GM19328 (cell line): ENCODE measurements around the gene TEAD1.

Experiments
- ATAC-seq: cut with Tn5 transposase; IDR thresholded peaks from one replicate; pipeline ENCODE4 v1.9.1; 2021; ENCODE audit warnings: mild to moderate bottlenecking, moderate library complexity; ENCODE audit not compliant: unreplicated experiment

TEAD1 gene

DNA sequence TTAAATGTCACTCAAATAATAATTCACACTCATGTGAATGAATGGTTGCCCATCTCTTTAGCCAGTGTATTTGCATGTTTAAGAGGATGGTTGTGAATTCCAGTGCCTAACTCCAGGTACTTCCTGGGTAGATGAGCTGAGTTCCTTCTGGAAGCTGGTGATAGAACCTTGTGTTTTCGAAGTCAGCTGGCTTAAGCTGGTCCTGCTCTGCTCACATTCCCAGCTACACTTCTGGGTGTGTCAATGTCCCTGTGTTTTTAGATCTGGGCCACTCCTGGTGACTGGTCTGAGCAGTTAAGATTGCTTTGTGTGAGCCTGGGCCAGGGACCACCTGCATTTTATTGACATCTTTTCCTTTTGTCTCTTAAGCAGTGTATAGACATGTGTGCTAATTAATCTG lies 10.6 kb downstream of the TEAD1 start:
- ATAC-seq = no peak

DNA sequence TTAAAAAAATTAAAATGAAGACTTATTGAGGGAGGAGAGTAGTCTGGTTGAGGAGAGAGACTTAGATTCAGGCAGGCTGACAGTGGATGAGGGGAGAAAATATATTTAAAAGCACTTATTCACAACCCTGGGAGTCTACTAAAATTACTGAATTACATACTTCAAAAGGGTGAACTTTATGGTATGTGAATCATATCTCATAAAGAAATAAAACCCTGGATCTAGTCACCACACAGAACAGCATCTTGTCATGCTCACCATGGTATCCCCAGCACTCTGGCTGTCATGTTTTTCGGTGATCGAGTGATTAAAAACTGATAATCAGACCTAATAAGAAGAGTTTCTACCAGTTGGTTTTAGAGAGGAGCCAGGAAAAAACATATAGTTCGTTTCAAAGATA lies 11.0 kb downstream of the TEAD1 start:
- ATAC-seq = no peak

DNA sequence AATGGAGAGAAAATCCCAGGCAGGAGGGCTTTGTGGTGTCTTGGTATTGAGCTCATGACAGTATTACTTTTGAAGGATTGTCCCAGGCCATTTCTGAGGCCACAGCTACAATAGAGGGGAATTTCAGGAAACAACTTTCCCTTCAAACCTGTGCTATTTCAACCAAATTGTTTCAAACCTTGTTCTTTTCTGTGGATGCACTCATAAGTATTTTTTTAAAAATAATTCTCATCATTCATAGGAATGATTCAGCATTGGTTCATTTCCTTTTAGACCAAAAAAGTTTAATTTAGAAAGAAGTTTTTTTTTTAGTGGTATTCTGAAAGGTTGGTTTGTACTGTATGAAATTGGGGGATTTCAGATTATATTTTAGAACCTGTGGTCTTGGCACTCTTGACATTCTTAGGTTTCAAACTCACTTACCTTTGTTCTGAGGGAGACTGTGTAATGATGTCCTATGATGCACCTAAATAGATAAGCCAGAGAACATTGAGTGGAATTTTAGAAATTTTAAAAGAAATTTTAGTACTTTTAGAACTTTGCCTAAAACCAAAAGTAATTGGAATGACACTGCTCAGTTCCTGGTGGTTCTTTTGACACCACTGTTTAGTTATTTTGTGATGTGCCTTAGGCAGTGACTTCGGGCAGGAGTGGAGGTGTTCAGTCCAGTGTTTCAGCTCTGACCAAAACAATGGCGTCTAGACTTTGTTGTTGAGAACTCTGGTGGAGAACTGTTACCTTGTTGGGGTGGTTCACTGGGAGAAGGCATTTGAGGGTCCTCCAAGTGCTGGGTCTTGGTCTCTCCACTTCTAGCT lies 12.2 kb downstream of the TEAD1 start:
- no peak for ATAC-seq

DNA sequence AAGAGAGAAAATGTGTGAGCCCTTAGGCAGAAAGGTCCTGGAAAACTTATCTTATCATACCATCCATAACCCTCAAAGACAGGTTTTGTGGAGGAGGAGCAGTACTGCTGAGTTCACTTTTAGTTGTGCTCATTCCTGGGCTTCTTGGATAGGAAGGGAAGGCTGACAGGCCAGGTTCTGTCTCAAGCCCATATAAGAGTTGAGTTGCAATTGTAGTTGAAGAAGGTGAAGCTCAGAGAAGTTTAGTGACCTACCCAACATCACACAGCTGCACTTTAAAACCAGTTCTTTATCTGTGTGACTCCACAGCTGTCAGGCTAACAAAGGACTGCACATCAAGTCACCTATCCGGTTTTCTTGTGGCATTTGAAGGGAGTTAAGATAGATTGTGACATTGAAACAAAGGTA lies 13.0 kb downstream of the TEAD1 start:
- ATAC-seq = no peak

DNA sequence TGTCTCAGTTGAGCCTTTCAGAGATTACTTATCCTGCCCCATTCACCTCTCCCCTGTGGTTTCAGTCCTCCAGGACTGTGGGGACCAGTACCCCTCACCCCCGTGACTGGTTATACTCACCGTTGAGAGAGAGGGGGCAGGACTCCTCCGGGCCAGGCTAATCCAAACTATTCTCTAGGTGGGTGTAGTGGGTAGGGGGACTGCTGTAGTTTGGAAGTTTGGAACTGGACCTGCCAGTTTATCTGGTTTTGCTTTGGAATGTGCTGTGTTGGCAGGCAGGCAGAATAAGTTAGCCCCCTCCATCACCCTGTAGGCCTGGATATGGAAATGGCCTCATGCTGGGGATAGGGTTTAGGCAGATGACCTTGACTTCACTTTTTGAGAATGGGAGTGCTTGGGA lies 13.5 kb downstream of the TEAD1 start:
- no peak for ATAC-seq

DNA sequence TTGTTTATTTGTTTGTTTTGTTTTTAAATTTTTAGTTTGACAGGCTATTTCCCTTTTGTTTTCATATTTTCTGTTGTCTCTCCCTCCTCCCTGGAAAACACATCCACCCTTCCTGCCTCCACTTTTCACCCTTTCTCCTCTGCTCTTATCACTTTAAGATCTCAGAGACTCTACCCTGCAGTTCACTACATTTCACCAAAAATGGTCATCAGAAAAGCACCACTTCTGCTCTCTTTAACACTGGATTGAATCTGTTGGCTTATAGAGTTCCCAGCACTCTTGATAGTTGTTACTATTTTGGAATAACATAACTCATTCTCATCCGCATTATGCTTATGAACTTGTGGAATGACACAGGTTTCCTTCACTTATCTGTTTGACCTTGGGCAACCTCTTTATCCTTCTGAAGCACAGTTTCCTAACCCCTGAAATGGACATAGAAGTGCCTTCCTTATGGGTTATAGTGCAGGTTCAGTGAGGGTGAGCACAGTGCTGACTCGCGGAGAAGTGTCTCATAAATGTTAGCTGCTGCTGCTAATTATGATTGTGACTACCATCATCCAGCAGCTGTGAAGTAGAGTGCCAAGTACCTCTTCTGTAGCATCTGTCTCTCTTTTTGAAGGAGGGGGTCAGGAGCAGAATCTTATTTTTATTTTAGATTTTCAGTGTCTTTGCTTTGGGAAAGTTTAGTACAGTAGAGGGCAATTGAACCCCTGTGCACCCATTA lies 15.0 kb downstream of the TEAD1 start:
- no peak for ATAC-seq

DNA sequence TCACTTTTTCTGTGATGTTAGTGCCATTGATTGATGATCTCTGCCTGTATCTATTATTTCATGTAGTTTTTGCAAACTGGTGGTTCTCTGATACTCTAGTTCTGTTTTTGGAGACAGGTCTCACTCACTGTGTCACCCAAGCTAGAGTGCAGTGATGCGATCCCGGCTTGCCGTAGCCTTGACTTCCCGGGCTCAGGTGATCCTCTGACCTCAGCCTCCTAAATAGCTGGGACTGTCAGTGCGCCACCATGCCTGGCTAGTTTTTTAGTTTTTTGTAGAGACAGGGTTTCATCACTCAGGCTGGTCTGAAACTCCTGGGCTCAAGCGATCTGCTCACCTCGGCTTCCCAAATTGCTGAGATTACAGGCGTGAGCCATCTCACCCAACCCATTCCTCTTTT lies 16.4 kb downstream of the TEAD1 start:
- no peak for ATAC-seq

DNA sequence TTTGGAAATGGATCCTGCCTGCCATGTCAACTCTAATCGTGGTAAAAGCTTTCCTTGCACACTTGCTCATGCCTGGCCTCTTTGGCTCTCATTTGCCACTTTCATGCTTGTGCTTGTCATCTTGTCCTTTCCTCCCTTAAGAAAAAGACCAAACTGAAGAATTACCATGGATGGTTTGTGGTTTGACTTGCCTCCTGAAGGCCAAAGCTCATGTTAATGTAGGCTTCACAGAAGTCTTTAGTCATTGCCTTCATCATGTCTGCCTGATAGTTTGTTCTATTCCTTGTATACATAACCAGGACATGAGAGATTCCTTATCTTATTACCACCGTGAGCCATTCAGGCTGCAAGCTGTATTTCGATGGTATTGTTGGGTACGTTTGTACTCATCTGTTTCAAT lies 17.3 kb downstream of the TEAD1 start:
- ATAC-seq = no peak

DNA sequence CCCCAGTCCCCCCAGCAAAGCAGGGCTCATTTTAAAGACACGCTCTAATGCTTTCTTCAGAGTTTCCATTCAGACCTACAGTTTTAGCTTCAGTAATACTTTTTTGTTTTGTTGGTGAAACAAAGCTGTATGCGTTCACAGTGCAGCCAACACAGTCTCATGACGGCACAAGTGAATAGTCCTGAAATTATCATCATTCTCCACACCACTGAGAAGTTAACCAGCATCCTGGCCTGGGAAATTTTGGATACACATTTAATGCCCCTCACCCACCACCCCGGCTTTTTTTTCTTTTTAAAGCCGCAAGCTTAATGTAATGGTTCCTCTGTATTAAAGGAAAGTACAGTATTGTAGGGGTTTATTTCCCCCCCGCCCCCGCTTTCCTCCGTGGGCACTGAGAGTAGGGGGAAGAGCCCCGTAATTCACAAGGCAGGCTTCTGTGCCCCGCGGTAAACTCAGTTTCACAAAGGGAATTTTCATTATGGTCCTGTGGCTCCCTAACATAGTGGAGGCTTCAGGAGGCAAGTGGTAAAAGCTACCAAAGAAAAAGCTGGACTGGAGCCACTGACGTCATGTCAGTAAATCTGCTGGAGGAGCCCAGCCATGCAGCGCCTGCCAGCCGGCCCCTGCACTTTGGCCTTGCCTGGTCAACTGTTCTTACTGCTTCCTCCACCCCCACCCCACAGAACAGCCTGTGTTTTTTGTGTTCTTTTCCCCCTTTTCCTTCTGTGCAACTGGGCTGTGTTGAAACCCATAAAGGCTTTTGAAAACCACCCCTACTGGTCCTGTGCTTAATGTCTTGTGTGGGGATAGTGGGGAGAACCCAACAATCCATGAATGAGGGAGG lies 18.2 kb downstream of the TEAD1 start:
- no peak for ATAC-seq

DNA sequence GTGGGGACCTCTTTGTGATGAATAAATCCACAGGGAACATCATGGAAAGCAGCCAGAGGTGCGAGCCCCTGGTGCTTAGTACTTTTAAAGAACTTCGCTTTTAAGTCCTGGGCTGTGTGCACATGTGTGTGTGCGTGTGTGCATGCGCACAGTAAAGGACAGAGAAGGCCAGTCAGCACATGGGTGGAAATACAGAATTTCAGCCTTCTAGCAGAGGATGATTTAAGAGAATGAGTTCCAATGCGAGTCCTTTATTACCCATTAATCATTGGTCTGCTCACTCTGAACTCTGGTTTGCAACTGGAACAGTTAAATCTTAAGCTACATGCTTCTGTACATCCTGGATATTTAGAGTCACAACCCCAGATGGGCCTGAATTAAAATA lies 18.9 kb downstream of the TEAD1 start:
- ATAC-seq = no peak

DNA sequence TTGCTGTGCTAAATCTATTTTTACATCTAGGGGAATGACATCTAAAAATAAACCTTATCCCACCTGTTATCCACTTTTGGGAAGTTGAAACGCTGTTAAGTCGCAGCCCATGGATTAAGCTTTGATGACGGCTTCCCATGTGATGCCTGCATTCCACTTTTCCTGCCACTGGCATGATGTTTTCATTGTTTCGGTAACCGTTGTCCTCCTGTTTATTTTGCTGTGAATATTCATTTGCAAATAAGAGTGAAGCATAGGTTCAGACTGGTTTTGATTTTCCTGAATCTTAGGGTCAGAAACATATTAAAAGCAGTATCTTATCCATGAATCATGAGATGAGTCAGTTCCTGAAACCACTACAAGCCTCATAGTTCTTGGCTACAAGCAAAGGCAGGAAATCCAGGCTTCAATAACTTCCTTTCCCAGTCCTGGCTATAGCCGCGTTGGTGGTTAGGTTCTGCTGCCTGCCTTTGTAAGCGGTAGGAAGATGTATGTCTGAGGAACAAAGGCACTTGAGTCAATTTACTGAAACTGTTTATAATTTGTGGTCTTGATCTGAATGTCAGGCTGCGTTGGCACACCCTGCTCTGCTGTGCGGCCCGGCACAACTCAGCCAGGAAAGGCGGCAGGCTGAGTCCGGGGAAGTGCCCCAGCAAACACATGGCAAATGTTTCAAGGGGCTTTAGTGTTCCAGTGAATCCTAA lies 19.4 kb downstream of the TEAD1 start:
- ATAC-seq = no peak

DNA sequence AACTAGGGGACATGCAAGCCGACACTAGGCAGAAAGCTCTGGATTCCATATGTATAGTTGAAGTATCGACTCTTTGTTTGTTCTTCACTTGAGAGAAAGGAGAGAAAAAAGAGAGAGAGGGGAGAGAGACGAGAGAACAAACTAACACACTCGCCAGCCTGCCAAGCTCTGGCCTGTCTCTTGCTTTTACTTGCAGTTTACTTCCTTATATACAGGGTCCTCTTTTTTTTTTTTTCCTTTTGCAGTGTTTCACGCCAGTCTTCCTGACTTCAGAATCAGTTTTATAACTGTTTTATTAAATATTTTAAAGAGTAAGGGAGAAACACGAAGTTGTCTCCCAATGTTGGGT lies 19.9 kb downstream of the TEAD1 start:
- no peak for ATAC-seq

DNA sequence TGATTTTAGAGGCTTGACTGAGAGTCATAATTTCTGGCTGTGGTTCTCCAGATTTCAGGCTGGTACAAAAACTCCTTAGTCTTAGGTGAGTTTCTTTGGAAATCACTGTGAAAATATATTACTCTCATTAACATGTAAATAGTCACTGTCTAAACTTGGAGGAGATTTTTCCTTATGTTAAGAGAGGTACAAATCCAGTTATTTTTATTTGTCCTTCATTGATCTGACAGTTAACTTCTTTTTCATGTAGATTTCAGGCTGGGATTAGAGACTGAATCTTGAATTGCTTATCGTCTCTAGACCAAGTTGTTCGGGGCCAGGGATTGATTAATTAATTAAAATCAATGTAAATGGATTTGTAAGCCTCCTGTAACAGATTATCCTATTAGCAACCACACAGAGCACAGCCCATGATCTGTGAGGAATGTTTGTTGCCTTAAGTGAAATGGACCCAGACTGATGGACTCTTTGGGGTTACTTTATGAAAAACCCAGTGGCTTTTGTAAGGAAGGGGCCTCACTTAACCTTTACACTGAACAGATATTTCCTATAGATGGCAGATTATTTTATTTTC lies 21.1 kb downstream of the TEAD1 start:
- ATAC-seq = no peak

DNA sequence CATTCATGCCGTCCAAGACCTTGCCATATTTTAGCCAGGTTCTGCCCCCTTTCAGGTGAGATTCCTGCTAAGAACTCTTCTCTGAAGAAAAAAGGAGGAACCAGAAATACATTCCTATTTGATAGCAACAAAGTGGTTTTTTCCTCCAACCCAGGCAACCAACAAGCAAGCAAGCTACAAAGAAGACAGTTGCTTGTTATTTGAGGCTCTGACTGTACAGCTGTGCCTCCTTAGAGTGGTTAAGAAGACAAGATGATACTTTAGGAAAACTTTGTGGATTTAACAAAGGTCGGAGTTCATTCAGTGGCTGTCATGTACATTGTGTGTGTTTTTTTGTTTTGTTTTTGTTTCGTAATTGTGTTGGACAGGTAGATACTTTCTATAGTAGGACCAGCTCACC lies 21.7 kb downstream of the TEAD1 start:
- no peak for ATAC-seq

DNA sequence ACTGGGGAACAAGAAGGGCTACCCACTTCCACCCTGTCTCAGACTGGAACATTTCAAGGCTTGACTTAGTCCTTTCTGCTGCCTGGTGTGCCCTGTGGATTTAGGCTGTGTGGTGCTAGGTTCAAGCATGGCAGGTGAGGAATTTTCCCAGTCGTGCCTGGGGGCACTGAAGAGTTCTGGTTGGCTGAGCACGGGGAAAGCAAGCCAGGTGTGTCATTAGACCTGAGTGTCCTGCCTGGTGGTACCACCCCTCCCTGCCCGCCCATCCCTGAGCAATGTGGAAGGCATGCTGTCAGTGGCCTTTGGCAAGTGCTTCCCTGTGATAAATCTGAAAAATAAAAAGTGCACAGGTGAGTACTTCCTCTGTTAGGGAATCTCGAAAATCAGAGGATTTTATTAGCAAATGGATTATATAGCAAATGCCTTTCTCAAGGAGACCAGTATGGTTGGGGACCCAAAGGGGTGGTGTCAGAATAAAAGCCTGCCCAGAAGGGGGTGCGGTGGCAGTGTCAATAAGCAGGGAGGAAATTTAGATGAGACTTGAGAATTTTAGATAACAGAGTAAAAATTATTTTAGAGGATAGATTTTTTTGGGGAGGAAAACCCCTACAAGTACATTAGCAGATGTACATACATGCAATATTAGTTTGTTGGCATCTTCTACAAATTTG lies 22.8 kb downstream of the TEAD1 start:
- ATAC-seq = no peak

DNA sequence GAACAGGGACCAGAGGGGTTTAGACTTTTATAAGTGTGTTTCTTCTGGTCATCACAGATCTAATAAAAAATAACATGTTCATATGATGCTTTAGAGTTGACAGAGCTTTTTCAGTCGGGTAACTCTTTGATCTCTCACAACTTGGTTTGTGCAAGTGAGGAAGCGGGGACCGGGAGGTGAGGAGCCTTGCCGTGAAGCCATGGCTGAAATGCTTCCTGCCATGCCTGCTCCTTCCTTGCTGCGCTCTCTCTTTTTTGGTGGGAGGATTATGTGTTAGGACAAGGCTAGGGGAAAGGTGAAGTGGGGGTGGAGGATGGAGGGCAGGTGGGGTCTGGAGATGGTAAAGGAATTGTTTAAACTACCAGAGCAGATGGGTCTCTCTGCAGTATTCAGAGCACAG lies 23.8 kb downstream of the TEAD1 start:
- no peak for ATAC-seq

DNA sequence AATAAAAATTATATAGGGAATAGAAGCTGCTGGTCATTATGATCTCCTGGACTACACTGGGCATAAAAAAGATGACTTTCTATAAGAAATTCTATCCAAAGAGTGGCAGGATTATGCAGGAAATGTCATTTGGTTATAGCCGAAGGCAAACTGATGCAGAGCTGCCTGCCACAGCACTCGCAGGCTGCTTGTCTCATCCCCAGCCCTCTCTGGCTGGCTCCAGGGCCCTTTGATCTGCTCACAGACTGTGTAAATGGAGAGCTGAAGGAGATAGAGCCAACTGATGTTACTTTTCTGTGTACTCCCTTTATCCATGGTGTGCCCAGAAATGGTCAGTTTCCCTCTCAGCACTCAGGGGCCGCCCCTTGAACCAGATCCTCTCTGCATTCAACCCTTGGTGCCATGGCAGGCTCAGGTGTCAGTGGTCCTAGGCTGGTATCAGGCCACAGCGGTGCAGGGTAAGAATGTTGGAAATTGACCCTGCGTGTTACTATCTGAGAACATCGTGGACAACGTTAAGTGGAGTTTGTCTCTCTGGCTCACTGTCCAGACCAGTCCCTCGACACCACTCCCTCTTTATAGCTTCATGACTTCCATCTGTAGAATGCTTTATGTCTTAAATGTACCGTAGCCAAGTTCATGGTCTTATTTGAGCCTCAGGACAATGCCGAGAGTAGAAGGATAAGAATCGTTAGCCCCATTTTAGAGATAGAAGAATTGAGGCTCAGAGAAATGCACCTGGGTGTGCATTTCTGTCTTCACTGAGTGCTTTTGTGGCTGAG lies 27.8 kb downstream of the TEAD1 start:
- no peak for ATAC-seq

DNA sequence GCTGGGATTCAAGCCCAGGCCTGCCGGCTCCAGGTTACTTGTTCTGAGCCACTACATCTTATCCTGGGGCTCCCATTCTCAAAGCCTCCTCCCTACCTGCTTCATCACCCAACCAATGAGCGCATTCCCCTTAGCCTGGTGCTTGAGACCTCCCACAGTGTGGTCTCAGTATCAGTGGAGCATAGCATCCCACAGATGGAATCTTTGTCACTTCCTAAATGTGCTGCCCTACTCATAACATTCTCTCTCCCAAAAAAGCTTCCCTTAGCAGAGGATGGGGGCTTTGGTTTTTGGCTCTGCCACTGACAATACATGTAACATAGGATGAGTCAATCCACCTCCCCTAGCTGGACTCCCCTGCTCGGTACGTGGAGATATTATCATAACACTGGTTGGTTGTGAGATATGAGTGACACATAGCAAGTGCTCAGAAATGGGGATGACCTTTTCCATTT lies 28.8 kb downstream of the TEAD1 start:
- ATAC-seq = no peak

DNA sequence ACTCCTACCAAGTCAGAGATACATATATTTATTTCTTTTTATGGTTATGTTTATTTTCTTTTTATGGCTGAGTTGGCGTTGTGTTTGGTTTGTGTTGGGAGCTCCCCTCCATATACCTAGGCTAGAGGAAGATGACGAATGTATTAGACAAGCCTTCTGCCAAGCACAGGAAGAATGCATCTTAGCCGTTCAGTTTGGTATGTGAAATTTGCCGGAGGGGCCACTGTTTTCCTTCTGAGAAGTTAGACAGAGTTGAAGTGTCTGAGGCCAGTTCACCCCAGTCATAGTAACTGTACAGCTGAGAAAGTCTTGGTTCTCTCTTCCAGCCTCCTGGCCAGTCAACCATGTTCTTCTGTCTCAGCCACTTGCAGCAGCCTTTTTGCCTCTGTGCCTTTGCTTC lies 29.8 kb downstream of the TEAD1 start:
- no peak for ATAC-seq
